OCI-LY1 (cell line): ENCODE measurements around the gene COX6A1.

ENCODE experiments used
- EZH2 ChIP-seq: fragments of 200-600 bp; sonication (generic), shearing (Covaris generic); IDR thresholded peaks from 2 replicates; pipeline ENCODE4 v1.8.0; 2017; ENCODE audit warnings: borderline replicate concordance, mixed run types, mild to moderate bottlenecking, antibody characterized with exemption, low read length, moderate library complexity, mixed read lengths
- TF ChIP-seq, protein P1 (sequence below): fragments of 200-600 bp; sonication (generic), shearing (Covaris generic); IDR thresholded peaks from 2 replicates; pipeline ENCODE4 v1.5.1; 2017; ENCODE audit warnings: mild to moderate bottlenecking, antibody characterized with exemption, low read length, moderate library complexity, mixed read lengths

DNA sequence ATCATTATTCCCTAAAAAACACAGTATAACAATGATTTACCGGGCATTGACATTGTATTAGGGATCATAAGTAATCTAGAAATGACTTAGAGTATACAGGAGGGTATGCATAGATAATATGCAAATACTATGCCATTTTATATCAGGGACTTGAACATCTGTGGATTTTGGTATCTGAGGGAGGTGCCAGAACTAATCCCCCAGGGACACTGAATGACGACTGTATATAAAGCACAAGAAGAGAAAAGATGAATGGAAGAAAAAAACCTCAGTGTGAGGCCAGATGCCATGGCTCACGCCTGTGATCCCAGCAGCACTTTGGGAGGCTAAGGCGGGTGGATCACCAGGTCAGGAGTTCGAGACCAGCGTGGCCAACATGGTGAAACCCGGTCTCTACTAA, 25.5 kb upstream of the COX6A1 start:
- TF ChIP-seq, protein P1, sequence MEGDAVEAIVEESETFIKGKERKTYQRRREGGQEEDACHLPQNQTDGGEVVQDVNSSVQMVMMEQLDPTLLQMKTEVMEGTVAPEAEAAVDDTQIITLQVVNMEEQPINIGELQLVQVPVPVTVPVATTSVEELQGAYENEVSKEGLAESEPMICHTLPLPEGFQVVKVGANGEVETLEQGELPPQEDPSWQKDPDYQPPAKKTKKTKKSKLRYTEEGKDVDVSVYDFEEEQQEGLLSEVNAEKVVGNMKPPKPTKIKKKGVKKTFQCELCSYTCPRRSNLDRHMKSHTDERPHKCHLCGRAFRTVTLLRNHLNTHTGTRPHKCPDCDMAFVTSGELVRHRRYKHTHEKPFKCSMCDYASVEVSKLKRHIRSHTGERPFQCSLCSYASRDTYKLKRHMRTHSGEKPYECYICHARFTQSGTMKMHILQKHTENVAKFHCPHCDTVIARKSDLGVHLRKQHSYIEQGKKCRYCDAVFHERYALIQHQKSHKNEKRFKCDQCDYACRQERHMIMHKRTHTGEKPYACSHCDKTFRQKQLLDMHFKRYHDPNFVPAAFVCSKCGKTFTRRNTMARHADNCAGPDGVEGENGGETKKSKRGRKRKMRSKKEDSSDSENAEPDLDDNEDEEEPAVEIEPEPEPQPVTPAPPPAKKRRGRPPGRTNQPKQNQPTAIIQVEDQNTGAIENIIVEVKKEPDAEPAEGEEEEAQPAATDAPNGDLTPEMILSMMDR, result no peak
- TF ChIP-seq EZH2, result no peak
